ENCODE data around the gene ASTN2. TPM values are rescaled to one million over a fixed set of nuclear protein-coding genes. Genes with fewer than 3 reads are reported as not detected.

The ASTN2 gene
- total and polyA plus RNA-seq, 4 donors = 0.57 to 2.9 (median 1.4) TPM

DNA sequence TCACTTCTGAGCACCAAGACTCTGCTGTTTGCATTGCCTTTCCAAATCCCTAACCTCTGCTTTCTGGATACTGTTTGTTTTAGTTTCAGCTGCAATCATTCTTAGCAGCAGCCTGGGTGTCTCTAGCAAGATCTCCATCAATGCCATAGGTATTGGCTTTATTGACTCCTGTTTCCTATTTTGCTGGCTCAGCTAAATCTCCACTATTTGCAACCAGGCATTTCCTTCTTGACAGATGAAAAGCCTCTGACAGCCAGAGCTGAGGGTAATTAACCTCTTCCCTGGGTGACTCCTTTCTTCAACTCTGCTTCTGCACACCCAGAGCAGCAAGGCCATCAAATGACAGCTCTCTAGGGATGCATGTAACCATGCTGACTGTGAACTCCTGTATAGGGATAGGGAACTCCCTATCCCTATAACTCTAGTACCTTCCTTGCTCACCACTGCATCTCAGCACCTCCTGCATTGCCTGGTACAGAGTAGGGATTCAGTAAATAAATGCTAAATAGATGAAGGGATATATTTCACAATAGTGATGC lies 434.2 kb downstream of the ASTN2 start (continued):
- TF ChIP-seq HNF4G (IDR thresholded peaks at IDR 0.05) = no peak
- TF ChIP-seq JUND (IDR thresholded peaks at IDR 0.05) = no peak
- TF ChIP-seq NR2F2 (IDR thresholded peaks at IDR 0.05) = no peak

DNA sequence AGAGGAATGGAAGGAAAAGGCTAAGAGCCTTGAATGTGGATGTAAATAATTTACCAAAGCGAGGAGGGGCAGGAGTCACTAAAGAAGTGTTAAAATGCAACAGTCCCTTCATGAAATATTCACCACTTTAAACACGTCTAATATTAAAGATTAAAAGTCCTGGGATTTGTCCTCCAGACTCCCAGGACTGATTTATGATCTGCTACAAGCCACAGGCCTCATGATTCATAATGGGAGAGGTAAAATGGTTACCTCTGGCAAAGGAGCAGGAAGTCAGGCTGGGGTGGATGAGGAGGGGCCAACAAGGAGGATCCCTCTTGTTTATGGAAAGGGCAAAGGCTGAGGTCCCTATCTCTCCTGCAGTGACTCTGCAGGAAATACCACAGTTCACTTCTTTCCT lies 435.4 kb downstream of the ASTN2 start:
- DNase-seq (ENCODE audit: low spot score) = no peak
- H3K27me3 ChIP-seq (ENCODE audit: control insufficient read depth in 4 of 4, insufficient read depth in 4 of 4, low read length in 3 of 4) = no peaks in the 10 kb centered on the region
- H3K27ac ChIP-seq (ENCODE audit: low read depth in 1 of 2, low read length in 2 of 2) = no peak overlapping the region
- peaks cover 0 to 3% (median 0%) of the 10 kb centered on the region in 4 donors for H3K9me3 ChIP-seq (ENCODE audit: control insufficient read depth in 4 of 4, low read length in 3 of 4)
- no peak overlapping the region for H3K9ac ChIP-seq (ENCODE audit: low read depth in 1 of 2, low read length in 2 of 2)
- H3K36me3 ChIP-seq (ENCODE audit: control insufficient read depth in 4 of 4, insufficient read depth in 3 of 4, low read depth in 1 of 4, low read length in 3 of 4) = no peaks in the 10 kb centered on the region
- H3K4me1 ChIP-seq (ENCODE audit: control insufficient read depth in 4 of 4, insufficient read depth in 4 of 4, low read length in 3 of 4) = no peaks in the 10 kb centered on the region
- TF ChIP-seq HNF4G (IDR thresholded peaks at IDR 0.05) (no peak), GABPA (IDR thresholded peaks at IDR 0.05 in 1 of 2, conservative IDR thresholded peaks at IDR 0.05 in 1 of 2) (no peak), JUND (IDR thresholded peaks at IDR 0.05) (no peak), YY1 (IDR thresholded peaks at IDR 0.05) (no peak), TAF1 (conservative IDR thresholded peaks at IDR 0.05) (no peak), RXRA (IDR thresholded peaks at IDR 0.05) (no peak), EGR1 (IDR thresholded peaks at IDR 0.05; ENCODE audit: low read depth in 2 of 2) (no peak), HNF4A (conservative IDR thresholded peaks at IDR 0.05) (no peak), FOXA1 (IDR thresholded peaks at IDR 0.05) (no peak), SP1 (IDR thresholded peaks at IDR 0.05) (no peak), RAD21 (IDR thresholded peaks at IDR 0.05) (no peak), NR2F2 (IDR thresholded peaks at IDR 0.05) (no peak)
- TF ChIP-seq, protein P1, sequence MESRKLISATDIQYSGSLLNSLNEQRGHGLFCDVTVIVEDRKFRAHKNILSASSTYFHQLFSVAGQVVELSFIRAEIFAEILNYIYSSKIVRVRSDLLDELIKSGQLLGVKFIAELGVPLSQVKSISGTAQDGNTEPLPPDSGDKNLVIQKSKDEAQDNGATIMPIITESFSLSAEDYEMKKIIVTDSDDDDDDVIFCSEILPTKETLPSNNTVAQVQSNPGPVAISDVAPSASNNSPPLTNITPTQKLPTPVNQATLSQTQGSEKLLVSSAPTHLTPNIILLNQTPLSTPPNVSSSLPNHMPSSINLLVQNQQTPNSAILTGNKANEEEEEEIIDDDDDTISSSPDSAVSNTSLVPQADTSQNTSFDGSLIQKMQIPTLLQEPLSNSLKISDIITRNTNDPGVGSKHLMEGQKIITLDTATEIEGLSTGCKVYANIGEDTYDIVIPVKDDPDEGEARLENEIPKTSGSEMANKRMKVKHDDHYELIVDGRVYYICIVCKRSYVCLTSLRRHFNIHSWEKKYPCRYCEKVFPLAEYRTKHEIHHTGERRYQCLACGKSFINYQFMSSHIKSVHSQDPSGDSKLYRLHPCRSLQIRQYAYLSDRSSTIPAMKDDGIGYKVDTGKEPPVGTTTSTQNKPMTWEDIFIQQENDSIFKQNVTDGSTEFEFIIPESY (IDR thresholded peaks at IDR 0.05) = no peak
- TF ChIP-seq, protein P2, sequence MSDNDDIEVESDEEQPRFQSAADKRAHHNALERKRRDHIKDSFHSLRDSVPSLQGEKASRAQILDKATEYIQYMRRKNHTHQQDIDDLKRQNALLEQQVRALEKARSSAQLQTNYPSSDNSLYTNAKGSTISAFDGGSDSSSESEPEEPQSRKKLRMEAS (IDR thresholded peaks at IDR 0.05) = no peak
- TF ChIP-seq, protein P3, sequence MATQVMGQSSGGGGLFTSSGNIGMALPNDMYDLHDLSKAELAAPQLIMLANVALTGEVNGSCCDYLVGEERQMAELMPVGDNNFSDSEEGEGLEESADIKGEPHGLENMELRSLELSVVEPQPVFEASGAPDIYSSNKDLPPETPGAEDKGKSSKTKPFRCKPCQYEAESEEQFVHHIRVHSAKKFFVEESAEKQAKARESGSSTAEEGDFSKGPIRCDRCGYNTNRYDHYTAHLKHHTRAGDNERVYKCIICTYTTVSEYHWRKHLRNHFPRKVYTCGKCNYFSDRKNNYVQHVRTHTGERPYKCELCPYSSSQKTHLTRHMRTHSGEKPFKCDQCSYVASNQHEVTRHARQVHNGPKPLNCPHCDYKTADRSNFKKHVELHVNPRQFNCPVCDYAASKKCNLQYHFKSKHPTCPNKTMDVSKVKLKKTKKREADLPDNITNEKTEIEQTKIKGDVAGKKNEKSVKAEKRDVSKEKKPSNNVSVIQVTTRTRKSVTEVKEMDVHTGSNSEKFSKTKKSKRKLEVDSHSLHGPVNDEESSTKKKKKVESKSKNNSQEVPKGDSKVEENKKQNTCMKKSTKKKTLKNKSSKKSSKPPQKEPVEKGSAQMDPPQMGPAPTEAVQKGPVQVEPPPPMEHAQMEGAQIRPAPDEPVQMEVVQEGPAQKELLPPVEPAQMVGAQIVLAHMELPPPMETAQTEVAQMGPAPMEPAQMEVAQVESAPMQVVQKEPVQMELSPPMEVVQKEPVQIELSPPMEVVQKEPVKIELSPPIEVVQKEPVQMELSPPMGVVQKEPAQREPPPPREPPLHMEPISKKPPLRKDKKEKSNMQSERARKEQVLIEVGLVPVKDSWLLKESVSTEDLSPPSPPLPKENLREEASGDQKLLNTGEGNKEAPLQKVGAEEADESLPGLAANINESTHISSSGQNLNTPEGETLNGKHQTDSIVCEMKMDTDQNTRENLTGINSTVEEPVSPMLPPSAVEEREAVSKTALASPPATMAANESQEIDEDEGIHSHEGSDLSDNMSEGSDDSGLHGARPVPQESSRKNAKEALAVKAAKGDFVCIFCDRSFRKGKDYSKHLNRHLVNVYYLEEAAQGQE (IDR thresholded peaks at IDR 0.05) = no peak
- TF ChIP-seq, protein P4, sequence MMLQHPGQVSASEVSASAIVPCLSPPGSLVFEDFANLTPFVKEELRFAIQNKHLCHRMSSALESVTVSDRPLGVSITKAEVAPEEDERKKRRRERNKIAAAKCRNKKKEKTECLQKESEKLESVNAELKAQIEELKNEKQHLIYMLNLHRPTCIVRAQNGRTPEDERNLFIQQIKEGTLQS (IDR thresholded peaks at IDR 0.05) = no peak
- TF ChIP-seq, protein P5, sequence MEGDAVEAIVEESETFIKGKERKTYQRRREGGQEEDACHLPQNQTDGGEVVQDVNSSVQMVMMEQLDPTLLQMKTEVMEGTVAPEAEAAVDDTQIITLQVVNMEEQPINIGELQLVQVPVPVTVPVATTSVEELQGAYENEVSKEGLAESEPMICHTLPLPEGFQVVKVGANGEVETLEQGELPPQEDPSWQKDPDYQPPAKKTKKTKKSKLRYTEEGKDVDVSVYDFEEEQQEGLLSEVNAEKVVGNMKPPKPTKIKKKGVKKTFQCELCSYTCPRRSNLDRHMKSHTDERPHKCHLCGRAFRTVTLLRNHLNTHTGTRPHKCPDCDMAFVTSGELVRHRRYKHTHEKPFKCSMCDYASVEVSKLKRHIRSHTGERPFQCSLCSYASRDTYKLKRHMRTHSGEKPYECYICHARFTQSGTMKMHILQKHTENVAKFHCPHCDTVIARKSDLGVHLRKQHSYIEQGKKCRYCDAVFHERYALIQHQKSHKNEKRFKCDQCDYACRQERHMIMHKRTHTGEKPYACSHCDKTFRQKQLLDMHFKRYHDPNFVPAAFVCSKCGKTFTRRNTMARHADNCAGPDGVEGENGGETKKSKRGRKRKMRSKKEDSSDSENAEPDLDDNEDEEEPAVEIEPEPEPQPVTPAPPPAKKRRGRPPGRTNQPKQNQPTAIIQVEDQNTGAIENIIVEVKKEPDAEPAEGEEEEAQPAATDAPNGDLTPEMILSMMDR (IDR thresholded peaks at IDR 0.05; ENCODE audit: low read depth, low read length, missing input control) = no peak
- 51% methylated on average over 2 of the region's 2 CpGs for WGBS
- H3K4me3 ChIP-seq (ENCODE audit: low read depth in 1 of 3, low read length in 3 of 3) = no peak overlapping the region

Data from liver (tissue), 9 donors.